HL-60 (cell line): Measurements from ENCODE around the gene C10orf105.

Experiments
- DNase-seq, 2 experiments: peaks; one replicate each; pipeline ENCODE4 v3.0.0-alpha.2; 2010 to 2020; ENCODE audit warnings: low read depth in 1 of 2, low spot score in 1 of 2
- H3K27ac ChIP-seq: fragments of 250-450 bp; sonication (Bioruptor Pico); replicated peaks from 2 replicates; pipeline ENCODE4 v1.5.1; 2020; ENCODE audit warnings: mild to moderate bottlenecking, moderate library complexity
- H3K27me3 ChIP-seq: fragments of 250-450 bp; sonication (Bioruptor Pico); 2 replicates; pipeline ENCODE4 v1.5.1; 2021; ENCODE audit warnings: mild to moderate bottlenecking, moderate library complexity; ENCODE audit not compliant: insufficient read depth, poor library complexity, severe bottlenecking
- H3K4me3 ChIP-seq: replicated peaks from 2 replicates; pipeline ENCODE4 v1.5.1; 2011; ENCODE audit warnings: mild to moderate bottlenecking, control low read depth, low read length; ENCODE audit not compliant: insufficient read depth
- GABPA ChIP-seq: IDR thresholded peaks from 2 replicates; pipeline ENCODE4 v1.6.1; 2012; ENCODE audit warnings: low read depth
- POLR2AphosphoS5 ChIP-seq: IDR thresholded peaks from 2 replicates; pipeline ENCODE4 v1.6.1; 2012; ENCODE audit warnings: low read depth
- REST ChIP-seq: IDR thresholded peaks from 2 replicates; pipeline ENCODE4 v1.6.1; 2012; ENCODE audit warnings: low read depth; ENCODE audit not compliant: insufficient replicate concordance
- SPI1 ChIP-seq: IDR thresholded peaks from 2 replicates; pipeline ENCODE4 v1.6.1; 2012; ENCODE audit warnings: low read depth, mild to moderate bottlenecking, borderline replicate concordance
- TF ChIP-seq, protein P1 (sequence below): IDR thresholded peaks from one replicate; pipeline ENCODE4 v1.5.1; 2011; ENCODE audit warnings: low read length, control low read depth, inconsistent platforms; ENCODE audit not compliant: insufficient read depth

C10orf105 gene

DNA sequence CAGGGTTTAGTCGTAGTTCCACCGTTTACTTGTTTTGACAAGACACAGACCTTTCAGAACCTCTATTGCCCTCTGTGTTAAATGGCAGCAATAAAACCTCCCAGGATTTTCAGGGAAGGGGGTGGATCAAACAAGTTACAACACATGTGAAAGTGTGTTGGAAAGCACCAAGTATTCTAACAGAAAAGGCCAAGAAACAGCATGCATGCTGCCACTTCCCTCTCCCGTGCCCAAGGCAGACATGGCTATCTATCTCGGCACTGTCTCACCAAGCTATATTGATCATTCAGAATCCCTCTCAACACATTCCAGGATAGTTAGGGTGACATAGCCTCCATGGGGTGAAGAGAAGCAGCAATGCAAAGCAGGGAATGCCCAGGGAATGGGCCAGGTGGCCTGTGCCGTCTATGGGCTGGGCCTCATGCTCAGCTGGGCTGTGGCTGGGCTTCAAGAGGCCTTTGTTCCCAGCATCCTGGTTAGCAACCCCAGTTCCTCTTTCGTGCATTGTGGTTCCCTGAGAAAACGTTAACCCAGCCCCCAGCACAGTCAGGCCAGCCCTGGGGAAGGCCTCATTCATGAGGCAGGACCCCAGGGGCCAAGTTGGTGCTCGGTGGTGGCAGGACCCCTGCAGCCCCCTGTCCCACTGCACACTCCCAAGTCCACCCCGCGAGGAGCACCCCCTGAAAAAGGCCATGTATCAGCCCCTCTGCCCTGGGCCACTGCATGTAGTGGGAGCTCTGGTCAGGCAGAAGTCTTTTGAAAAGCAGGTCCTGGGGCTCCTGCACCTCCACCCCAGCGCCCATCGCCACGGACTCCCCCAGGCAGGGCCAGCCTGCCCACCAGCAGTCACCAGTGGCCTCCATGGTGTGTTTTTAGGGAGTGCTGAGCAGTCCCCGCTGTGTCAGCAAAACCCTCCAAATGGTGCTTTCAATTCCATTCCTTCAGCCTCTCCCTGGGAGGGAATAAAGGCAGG is 28.3 kb upstream of the C10orf105 start:
- TF ChIP-seq REST: peak; percentile 48
- TF ChIP-seq GABPA: no peak
- TF ChIP-seq, protein P1, sequence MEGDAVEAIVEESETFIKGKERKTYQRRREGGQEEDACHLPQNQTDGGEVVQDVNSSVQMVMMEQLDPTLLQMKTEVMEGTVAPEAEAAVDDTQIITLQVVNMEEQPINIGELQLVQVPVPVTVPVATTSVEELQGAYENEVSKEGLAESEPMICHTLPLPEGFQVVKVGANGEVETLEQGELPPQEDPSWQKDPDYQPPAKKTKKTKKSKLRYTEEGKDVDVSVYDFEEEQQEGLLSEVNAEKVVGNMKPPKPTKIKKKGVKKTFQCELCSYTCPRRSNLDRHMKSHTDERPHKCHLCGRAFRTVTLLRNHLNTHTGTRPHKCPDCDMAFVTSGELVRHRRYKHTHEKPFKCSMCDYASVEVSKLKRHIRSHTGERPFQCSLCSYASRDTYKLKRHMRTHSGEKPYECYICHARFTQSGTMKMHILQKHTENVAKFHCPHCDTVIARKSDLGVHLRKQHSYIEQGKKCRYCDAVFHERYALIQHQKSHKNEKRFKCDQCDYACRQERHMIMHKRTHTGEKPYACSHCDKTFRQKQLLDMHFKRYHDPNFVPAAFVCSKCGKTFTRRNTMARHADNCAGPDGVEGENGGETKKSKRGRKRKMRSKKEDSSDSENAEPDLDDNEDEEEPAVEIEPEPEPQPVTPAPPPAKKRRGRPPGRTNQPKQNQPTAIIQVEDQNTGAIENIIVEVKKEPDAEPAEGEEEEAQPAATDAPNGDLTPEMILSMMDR: no peak
- peak; percentile 98 for TF ChIP-seq SPI1
- TF ChIP-seq POLR2AphosphoS5: peak; percentile 91
- peak; percentile 82 to 94 for DNase-seq
- Histone ChIP-seq H3K4me3 (no peak overlapping the region), H3K27me3 (no peaks in the 10 kb centered on the region), H3K27ac (peak overlapping the region; percentile 99)

DNA sequence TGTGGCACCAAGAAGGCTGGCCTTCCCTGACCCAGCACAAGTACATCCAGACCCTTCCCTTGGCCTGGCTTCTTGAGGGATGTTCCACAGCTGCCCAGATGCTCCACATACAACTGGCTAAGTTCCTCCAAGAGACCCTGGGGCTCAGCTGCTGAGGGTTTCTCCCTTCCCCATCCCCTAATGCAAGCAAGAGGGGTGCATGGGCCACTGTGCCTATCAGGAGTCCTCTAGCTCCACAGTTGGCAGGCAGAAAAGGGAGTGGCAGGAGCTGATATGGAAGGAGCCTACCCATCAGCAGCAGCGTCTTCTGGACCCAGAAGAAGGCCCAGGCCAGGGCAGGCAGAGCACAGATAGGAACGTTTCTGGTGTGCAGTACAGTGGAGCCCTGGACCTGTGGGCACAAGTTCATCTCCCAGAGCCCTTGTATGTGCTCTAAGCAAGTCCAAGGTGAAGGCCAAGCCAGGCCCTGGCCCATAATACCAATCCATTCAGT is 27.5 kb upstream of the C10orf105 start:
- Histone ChIP-seq H3K27me3 (no peaks in the 10 kb centered on the region), H3K4me3 (no peak overlapping the region), H3K27ac (peak overlapping the region; percentile 99)
- TF ChIP-seq, protein P1: no peak
- TF ChIP-seq POLR2AphosphoS5 (no peak), SPI1 (no peak), GABPA (no peak), REST (no peak)
- peak in 1 of 2 experiments; percentile 38 for DNase-seq

- TF ChIP-seq GABPA (no peak), POLR2AphosphoS5 (peak; percentile 74), REST (no peak), SPI1 (peak; percentile 53; the same call in 1 of the 2 replicates)
- TF ChIP-seq, protein P1: no peak
- peak overlapping the region; percentile 99 for H3K27ac ChIP-seq
- H3K27me3 ChIP-seq: no peaks in the 10 kb centered on the region
These were observed 26.9 kb upstream of the C10orf105 start for GRCh38 chr10:71746344-71747037.

More at GRCh38 chr10:71746344-71747037, 26.9 kb upstream of the C10orf105 start:
- peak; percentile 94 to 97 for DNase-seq
- H3K4me3 ChIP-seq: no peak overlapping the region
